SK-N-SH (cell line): ENCODE measurements around the gene FASTK. TPM values are rescaled to one million over a fixed set of nuclear protein-coding genes. Genes with fewer than 3 reads are reported as not detected.
A peak's percentile ranks its signal among the peaks of the same experiment; 100 is the strongest.

Experiments
- CTCF ChIA-PET: fragments of 300-600, 350-600 bp; formaldehyde crosslinking; extraction: SDS; loops from one replicate; lab custom pipeline; 2021; lab: Yijun Ruan, JAX
- POLR2A ChIA-PET: fragments of 350-600 bp; sonication (Branson Sonifier 250); formaldehyde crosslinking; extraction: SDS; loops from one replicate; lab custom pipeline; 2020; ENCODE audit warnings: antibody characterized with exemption, inconsistent platforms; lab: Yijun Ruan, JAX
- DNase-seq: peaks from one replicate; pipeline ENCODE4 v3.0.0; 2012
- H2AFZ ChIP-seq: fragments of 200-600 bp; sonication (generic); 2 replicates; pipeline ENCODE4 v1.8.1; 2016; ENCODE audit warnings: antibody characterized with exemption, mild to moderate bottlenecking, low read depth
- H3F3A ChIP-seq: fragments of 200-600 bp; sonication (generic); replicated peaks from 2 replicates; pipeline ENCODE3; 2016; ENCODE audit warnings: antibody characterized with exemption, mild to moderate bottlenecking; ENCODE audit not compliant: insufficient read depth
- H3K27ac ChIP-seq, 2 experiments: fragments of 200-500 bp in 1 of 2; fragments of 200-600 bp in 1 of 2; sonication (Bioruptor generic) in 1 of 2; sonication (generic), shearing (Covaris generic) in 1 of 2; 2 replicates each; pipeline versions ENCODE4 v1.5.1 to v1.6.1; 2014 to 2016; ENCODE audit warnings: low read depth in 2 of 2, inconsistent platforms in 1 of 2, low read length in 1 of 2, mild to moderate bottlenecking in 1 of 2, mixed read lengths in 1 of 2
- H3K27me3 ChIP-seq: fragments of 200-600 bp; sonication (generic), shearing (Covaris generic); 2 replicates; pipeline ENCODE4 v1.6.1; 2016; ENCODE audit warnings: mixed run types; ENCODE audit not compliant: insufficient read depth
- H3K36me3 ChIP-seq, 2 experiments: fragments of 200-500 bp in 1 of 2; fragments of 200-600 bp in 1 of 2; sonication (Bioruptor generic) in 1 of 2; sonication (generic) in 1 of 2; replicated peaks in 1 of 2; 2 replicates each; pipeline versions ENCODE3 to v1.5.1; 2014 to 2016; ENCODE audit warnings: low read length in 1 of 2, mild to moderate bottlenecking in 1 of 2; ENCODE audit not compliant: insufficient read depth in 2 of 2, control insufficient read depth in 1 of 2
- H3K4me1 ChIP-seq, 2 experiments: fragments of 200-500 bp in 1 of 2; fragments of 200-600 bp in 1 of 2; sonication (Bioruptor generic) in 1 of 2; sonication (generic), shearing (Covaris generic) in 1 of 2; 2 replicates each; pipeline versions ENCODE4 v1.5.1 to v1.6.1; 2014 to 2016; ENCODE audit warnings: low read depth in 1 of 2, low read length in 1 of 2, mixed run types in 1 of 2; ENCODE audit not compliant: insufficient read depth in 2 of 2, control insufficient read depth in 1 of 2
- H3K4me2 ChIP-seq: fragments of 200-600 bp; sonication (generic), shearing (Covaris generic); 2 replicates; pipeline ENCODE4 v1.6.1; 2017; ENCODE audit warnings: mixed run types
- H3K4me3 ChIP-seq, 2 experiments: fragments of 200-500 bp in 1 of 2; fragments of 200-600 bp in 1 of 2; sonication (Bioruptor generic) in 1 of 2; sonication (generic), shearing (Covaris generic) in 1 of 2; 2 replicates each; pipeline versions ENCODE4 v1.5.1 to v1.8.1; 2014 to 2016; ENCODE audit warnings: low read depth in 2 of 2, inconsistent platforms in 1 of 2, low read length in 1 of 2, mild to moderate bottlenecking in 1 of 2, mixed read lengths in 1 of 2, moderate library complexity in 1 of 2
- H3K79me2 ChIP-seq: fragments of 200-600 bp; sonication (generic); 2 replicates; pipeline ENCODE4 v1.8.1; 2017; ENCODE audit warnings: mild to moderate bottlenecking; ENCODE audit not compliant: insufficient read depth
- H3K9ac ChIP-seq: fragments of 200-600 bp; sonication (generic); 2 replicates; pipeline ENCODE4 v1.6.1; 2017; ENCODE audit warnings: mixed run types
- H3K9me2 ChIP-seq: fragments of 200-600 bp; sonication (generic); 2 replicates; pipeline ENCODE4 v1.6.1; 2017; ENCODE audit warnings: mixed run types
- H3K9me3 ChIP-seq: fragments of 200-600 bp; sonication (generic); 2 replicates; pipeline ENCODE4 v1.6.1; 2017; ENCODE audit warnings: mixed run types, mild to moderate bottlenecking, moderate library complexity
- H4K20me1 ChIP-seq: fragments of 200-600 bp; sonication (generic); 2 replicates; pipeline ENCODE4 v1.6.1; 2017; ENCODE audit warnings: mild to moderate bottlenecking, mixed run types; ENCODE audit not compliant: insufficient read depth
- CHD2 ChIP-seq: fragments of 150-350 bp; IDR thresholded peaks from 2 replicates; pipeline ENCODE4 v1.6.1; 2018; ENCODE audit warnings: low read length; ENCODE audit not compliant: partially characterized antibody
- ELF1 ChIP-seq: IDR thresholded peaks from 2 replicates; pipeline ENCODE4 v1.4.0; 2012
- FOSL2 ChIP-seq: IDR thresholded peaks from 2 replicates; pipeline ENCODE4 v1.4.0; 2012; ENCODE audit warnings: low read depth, mild to moderate bottlenecking, moderate library complexity, borderline replicate concordance
- FOXJ3 ChIP-seq: sonication (generic); formaldehyde crosslinking; IDR thresholded peaks from 2 replicates; pipeline ENCODE4 v1.5.1; 2020; ENCODE audit warnings: mild to moderate bottlenecking, missing genetic modification reagents
- FOXM1 ChIP-seq: IDR thresholded peaks from 2 replicates; pipeline ENCODE4 v1.4.0; 2012; ENCODE audit warnings: low read depth, mild to moderate bottlenecking
- GABPA ChIP-seq: IDR thresholded peaks from 2 replicates; pipeline ENCODE4 v1.4.0; 2012; ENCODE audit warnings: low read depth, mild to moderate bottlenecking
- GATA2 ChIP-seq: sonication (generic); formaldehyde crosslinking; IDR thresholded peaks from 2 replicates; pipeline ENCODE4 v1.5.0; 2020; ENCODE audit warnings: mild to moderate bottlenecking, missing genetic modification reagents
- MXI1 ChIP-seq: IDR thresholded peaks from 2 replicates; pipeline ENCODE4 v1.6.1; 2012; ENCODE audit warnings: mild to moderate bottlenecking, low read depth, low read length, improper control_type of control experiment
- NFIC ChIP-seq: IDR thresholded peaks from 2 replicates; pipeline ENCODE4 v1.4.0; 2012; ENCODE audit warnings: borderline replicate concordance
- POLR2AphosphoS5 ChIP-seq: IDR thresholded peaks from 2 replicates; pipeline ENCODE4 v1.6.1; 2012; ENCODE audit warnings: low read depth, low read length
- RFX5 ChIP-seq: IDR thresholded peaks from 2 replicates; pipeline ENCODE4 v1.6.1; 2012; ENCODE audit warnings: mild to moderate bottlenecking, improper control_type of control experiment, low read length
- RXRA ChIP-seq: IDR thresholded peaks from 2 replicates; pipeline ENCODE4 v1.4.0; 2012; ENCODE audit warnings: low read depth, mild to moderate bottlenecking, borderline replicate concordance
- SMC3 ChIP-seq: IDR thresholded peaks from 2 replicates; pipeline ENCODE4 v1.6.1; 2012; ENCODE audit warnings: low read depth, low read length, improper control_type of control experiment
- TAF1 ChIP-seq: IDR thresholded peaks from 2 replicates; pipeline ENCODE4 v1.6.1; 2012; ENCODE audit warnings: low read depth, mild to moderate bottlenecking, low read length, moderate library complexity, borderline replicate concordance
- TCF12 ChIP-seq: IDR thresholded peaks from 2 replicates; pipeline ENCODE4 v1.4.0; 2012
- TEAD4 ChIP-seq: IDR thresholded peaks from 2 replicates; pipeline ENCODE4 v1.4.0; 2012; ENCODE audit warnings: mild to moderate bottlenecking, borderline replicate concordance; ENCODE audit not compliant: insufficient read depth
- USF2 ChIP-seq: fragments of 150-350 bp; IDR thresholded peaks from 2 replicates; pipeline ENCODE4 v1.6.1; 2017; ENCODE audit warnings: antibody characterized with exemption, low read length, low read depth, borderline replicate concordance
- WGBS: methylation state at CpG from one replicate; pipeline ENCODE4 v1.1.6; 2017; ENCODE audit warnings: low lambda C conversion rate; 5-methylcytosine and 5-hydroxymethylcytosine counted together
- polyA plus RNA-seq, 3 experiments: library from polyadenylated mRNA; depleted of rRNA; stranded (reverse); fragments of >200 nt; gene quantifications; 2 replicates each; pipeline ENCODE4 v1.2.3, GENCODE V29; 2012
- TF ChIP-seq, protein P1 (sequence below): IDR thresholded peaks from 2 replicates; pipeline ENCODE4 v1.6.1; 2012; ENCODE audit warnings: mild to moderate bottlenecking, low read depth, low read length, moderate library complexity
- TF ChIP-seq, protein P2 (sequence below): IDR thresholded peaks from 2 replicates; pipeline ENCODE4 v1.4.0; 2012; ENCODE audit warnings: low read depth, borderline replicate concordance
- TF ChIP-seq, protein P3 (sequence below): IDR thresholded peaks from 2 replicates; pipeline ENCODE4 v1.4.0; 2012; ENCODE audit warnings: low read depth
- TF ChIP-seq, protein P4 (sequence below): IDR thresholded peaks from 2 replicates; pipeline ENCODE4; 2012
- TF ChIP-seq, protein P5 (sequence below): fragments of 200-600 bp; sonication (generic); IDR thresholded peaks from 2 replicates; pipeline ENCODE4 v1.6.1; 2017; ENCODE audit warnings: antibody characterized with exemption, mild to moderate bottlenecking, moderate library complexity

FASTK gene
- polyA plus RNA-seq, 1 of the 3 experiments (the other 2 are of a cell fraction) = 125 TPM

DNA sequence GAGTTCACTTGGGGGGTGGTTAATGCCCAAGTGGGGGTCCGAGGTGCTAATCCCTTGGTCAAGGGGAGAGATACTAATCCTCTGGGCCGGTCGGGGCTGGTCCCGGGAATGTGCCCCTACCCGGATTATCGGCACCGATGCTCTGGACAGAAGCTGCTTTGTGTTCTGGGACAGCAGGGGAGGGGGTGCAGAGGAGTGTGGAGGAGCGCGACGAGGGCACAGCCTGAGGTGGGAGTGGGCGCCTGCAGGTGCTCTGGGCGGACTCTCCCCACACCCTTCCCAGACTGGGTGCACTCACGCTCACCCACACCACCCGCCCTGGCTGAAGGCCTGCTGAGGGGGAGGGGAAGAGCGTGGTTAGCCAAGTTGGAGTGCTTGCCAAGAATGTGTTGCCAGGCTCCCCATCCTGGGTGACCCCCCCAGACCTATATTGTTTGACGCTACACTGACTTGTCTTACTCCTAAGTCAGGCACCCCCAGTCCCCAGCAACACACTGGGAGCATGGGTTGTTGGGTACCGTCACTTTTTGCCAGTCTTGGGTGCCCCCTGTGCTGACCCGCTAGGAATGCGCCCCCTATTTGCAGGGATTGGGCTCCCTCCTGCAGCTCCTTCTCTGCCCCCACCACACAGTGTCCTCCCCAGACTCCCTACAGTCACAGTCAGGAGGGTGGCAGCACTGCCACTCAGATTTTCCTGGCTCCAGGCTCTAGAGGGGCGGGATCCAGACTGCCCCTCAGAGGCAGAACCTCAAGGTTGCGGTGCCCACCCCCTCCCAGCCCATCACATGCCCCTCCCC lies 20.0 kb downstream of the FASTK start:
- 3% methylated on average over 16 of the region's 21 CpGs for WGBS
- CTCF ChIA-PET = interaction anchor here (0.6 to 12.2 kb wide), 29 partner anchors 12 to 183 kb away, joined by 3 to 126 read pairs (median 4); partner anchors contain the start of genes ABCB8, ASIC3, FASTK and TMUB1
- H3K9me3 ChIP-seq = no peaks in the 10 kb centered on the region
- peaks cover 25 to 33% of the 10 kb centered on the region in 2 experiments for H3K36me3 ChIP-seq
- H3K27me3 ChIP-seq = no peaks in the 10 kb centered on the region
- H3K4me1 ChIP-seq = peaks cover 28 to 49% of the 10 kb centered on the region in 2 experiments
- peak; percentile 80 for DNase-seq
- H4K20me1 ChIP-seq = peaks cover 40% of the 10 kb centered on the region
- POLR2A ChIA-PET = interaction anchor here (0.7 to 1.5 kb wide), 4 partner anchors 20 to 90 kb away, joined by 3 to 7 read pairs (median 5); partner anchors contain the start of genes ABCB8 and FASTK
- H3K4me3 ChIP-seq = peak overlapping the region; percentile 66 to 99
- H3K27ac ChIP-seq = peak overlapping the region; percentile 95 to 99
- H3F3A ChIP-seq = no peaks in the 10 kb centered on the region
- H3K79me2 ChIP-seq = peaks cover 77% of the 10 kb centered on the region
- H3K9me2 ChIP-seq = no peaks in the 10 kb centered on the region
- H2AFZ ChIP-seq = no peak overlapping the region
- peak overlapping the region; percentile 84 for H3K9ac ChIP-seq
- H3K4me2 ChIP-seq = peak overlapping the region; percentile 85
- TF ChIP-seq GABPA (no peak), SMC3 (peak; percentile 1; the same call in 1 of the 2 replicates), GATA2 (CRISPR knock-in tag) (no peak), TAF1 (no peak), USF2 (no peak), CHD2 (peak; percentile 82), RXRA (no peak; the same call in 1 of the 2 replicates), TCF12 (peak; percentile 42; the same call in 1 of the 2 replicates), ELF1 (no peak), TEAD4 (no peak), FOXJ3 (CRISPR knock-in tag) (no peak), POLR2AphosphoS5 (peak; percentile 31; the same call in 1 of the 2 replicates), MXI1 (peak; percentile 27; the same call in 1 of the 2 replicates), NFIC (peak; percentile 97), FOXM1 (no peak), FOSL2 (no peak), RFX5 (no peak)
- TF ChIP-seq, protein P1, sequence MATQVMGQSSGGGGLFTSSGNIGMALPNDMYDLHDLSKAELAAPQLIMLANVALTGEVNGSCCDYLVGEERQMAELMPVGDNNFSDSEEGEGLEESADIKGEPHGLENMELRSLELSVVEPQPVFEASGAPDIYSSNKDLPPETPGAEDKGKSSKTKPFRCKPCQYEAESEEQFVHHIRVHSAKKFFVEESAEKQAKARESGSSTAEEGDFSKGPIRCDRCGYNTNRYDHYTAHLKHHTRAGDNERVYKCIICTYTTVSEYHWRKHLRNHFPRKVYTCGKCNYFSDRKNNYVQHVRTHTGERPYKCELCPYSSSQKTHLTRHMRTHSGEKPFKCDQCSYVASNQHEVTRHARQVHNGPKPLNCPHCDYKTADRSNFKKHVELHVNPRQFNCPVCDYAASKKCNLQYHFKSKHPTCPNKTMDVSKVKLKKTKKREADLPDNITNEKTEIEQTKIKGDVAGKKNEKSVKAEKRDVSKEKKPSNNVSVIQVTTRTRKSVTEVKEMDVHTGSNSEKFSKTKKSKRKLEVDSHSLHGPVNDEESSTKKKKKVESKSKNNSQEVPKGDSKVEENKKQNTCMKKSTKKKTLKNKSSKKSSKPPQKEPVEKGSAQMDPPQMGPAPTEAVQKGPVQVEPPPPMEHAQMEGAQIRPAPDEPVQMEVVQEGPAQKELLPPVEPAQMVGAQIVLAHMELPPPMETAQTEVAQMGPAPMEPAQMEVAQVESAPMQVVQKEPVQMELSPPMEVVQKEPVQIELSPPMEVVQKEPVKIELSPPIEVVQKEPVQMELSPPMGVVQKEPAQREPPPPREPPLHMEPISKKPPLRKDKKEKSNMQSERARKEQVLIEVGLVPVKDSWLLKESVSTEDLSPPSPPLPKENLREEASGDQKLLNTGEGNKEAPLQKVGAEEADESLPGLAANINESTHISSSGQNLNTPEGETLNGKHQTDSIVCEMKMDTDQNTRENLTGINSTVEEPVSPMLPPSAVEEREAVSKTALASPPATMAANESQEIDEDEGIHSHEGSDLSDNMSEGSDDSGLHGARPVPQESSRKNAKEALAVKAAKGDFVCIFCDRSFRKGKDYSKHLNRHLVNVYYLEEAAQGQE = no peak
- TF ChIP-seq, protein P2, sequence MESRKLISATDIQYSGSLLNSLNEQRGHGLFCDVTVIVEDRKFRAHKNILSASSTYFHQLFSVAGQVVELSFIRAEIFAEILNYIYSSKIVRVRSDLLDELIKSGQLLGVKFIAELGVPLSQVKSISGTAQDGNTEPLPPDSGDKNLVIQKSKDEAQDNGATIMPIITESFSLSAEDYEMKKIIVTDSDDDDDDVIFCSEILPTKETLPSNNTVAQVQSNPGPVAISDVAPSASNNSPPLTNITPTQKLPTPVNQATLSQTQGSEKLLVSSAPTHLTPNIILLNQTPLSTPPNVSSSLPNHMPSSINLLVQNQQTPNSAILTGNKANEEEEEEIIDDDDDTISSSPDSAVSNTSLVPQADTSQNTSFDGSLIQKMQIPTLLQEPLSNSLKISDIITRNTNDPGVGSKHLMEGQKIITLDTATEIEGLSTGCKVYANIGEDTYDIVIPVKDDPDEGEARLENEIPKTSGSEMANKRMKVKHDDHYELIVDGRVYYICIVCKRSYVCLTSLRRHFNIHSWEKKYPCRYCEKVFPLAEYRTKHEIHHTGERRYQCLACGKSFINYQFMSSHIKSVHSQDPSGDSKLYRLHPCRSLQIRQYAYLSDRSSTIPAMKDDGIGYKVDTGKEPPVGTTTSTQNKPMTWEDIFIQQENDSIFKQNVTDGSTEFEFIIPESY = no peak
- TF ChIP-seq, protein P3, sequence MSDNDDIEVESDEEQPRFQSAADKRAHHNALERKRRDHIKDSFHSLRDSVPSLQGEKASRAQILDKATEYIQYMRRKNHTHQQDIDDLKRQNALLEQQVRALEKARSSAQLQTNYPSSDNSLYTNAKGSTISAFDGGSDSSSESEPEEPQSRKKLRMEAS = peak; percentile 65
- TF ChIP-seq, protein P4, sequence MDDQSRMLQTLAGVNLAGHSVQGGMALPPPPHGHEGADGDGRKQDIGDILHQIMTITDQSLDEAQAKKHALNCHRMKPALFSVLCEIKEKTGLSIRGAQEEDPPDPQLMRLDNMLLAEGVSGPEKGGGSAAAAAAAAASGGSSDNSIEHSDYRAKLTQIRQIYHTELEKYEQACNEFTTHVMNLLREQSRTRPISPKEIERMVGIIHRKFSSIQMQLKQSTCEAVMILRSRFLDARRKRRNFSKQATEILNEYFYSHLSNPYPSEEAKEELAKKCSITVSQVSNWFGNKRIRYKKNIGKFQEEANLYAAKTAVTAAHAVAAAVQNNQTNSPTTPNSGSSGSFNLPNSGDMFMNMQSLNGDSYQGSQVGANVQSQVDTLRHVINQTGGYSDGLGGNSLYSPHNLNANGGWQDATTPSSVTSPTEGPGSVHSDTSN = peak; percentile 38; the same call in 1 of the 2 replicates
- TF ChIP-seq, protein P5, sequence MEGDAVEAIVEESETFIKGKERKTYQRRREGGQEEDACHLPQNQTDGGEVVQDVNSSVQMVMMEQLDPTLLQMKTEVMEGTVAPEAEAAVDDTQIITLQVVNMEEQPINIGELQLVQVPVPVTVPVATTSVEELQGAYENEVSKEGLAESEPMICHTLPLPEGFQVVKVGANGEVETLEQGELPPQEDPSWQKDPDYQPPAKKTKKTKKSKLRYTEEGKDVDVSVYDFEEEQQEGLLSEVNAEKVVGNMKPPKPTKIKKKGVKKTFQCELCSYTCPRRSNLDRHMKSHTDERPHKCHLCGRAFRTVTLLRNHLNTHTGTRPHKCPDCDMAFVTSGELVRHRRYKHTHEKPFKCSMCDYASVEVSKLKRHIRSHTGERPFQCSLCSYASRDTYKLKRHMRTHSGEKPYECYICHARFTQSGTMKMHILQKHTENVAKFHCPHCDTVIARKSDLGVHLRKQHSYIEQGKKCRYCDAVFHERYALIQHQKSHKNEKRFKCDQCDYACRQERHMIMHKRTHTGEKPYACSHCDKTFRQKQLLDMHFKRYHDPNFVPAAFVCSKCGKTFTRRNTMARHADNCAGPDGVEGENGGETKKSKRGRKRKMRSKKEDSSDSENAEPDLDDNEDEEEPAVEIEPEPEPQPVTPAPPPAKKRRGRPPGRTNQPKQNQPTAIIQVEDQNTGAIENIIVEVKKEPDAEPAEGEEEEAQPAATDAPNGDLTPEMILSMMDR = peak; percentile 43
